ENCODE results near the gene BOC.

- TF ChIP-seq POLR2A (IDR thresholded peaks at IDR 0.05): no peak
- TF ChIP-seq POLR2AphosphoS5 (IDR thresholded peaks at IDR 0.05; ENCODE audit: insufficient read depth in 1 of 2, low read depth in 1 of 2): no peak
These were observed 59.4 kb downstream of the BOC start for GRCh38 chr3:113270786-113271185.
